GM11168 (cell line): ENCODE results near the gene SUGCT.

ENCODE experiments used
- in situ Hi-C: fragments of 300-500 bp; cut with MboI; formaldehyde crosslinking; loops from one replicate; pipeline ENCODE4 v1.12.0; 2022; ENCODE audit warnings: low sequenced_read_pairs; ENCODE audit not compliant: unreplicated experiment

SUGCT gene

GRCh38 chr7:40827222-40828085 is 692.6 kb downstream of the SUGCT start:
- in situ Hi-C loops: no loop called here

- in situ Hi-C loops: no loop called here
Measured at GRCh38 chr7:40828686-40829600, 694.1 kb downstream of the SUGCT start.

GRCh38 chr7:40833191-40833887 is 698.5 kb downstream of the SUGCT start:
- in situ Hi-C loops: no loop called here

- in situ Hi-C loops: no loop called here
Measured at GRCh38 chr7:40833888-40834234, 699.1 kb downstream of the SUGCT start.

- in situ Hi-C loops: no loop called here
Measured at GRCh38 chr7:40836218-40836617, 701.4 kb downstream of the SUGCT start.

GRCh38 chr7:40839881-40840280 is 705.1 kb downstream of the SUGCT start:
- in situ Hi-C loops: no loop called here

- in situ Hi-C loops: no loop called here
Measured at GRCh38 chr7:40840990-40841389, 706.2 kb downstream of the SUGCT start.

- in situ Hi-C loops: no loop called here
Measured at GRCh38 chr7:40842641-40843040, 707.8 kb downstream of the SUGCT start.

- in situ Hi-C loops: no loop called here
Measured at GRCh38 chr7:40843338-40843985, 708.7 kb downstream of the SUGCT start.

- in situ Hi-C loops: no loop called here
Measured at GRCh38 chr7:40845943-40846342, 711.1 kb downstream of the SUGCT start.

GRCh38 chr7:40847921-40848320 is 713.1 kb downstream of the SUGCT start:
- in situ Hi-C loops: no loop called here

- in situ Hi-C loops: no loop called here
Measured at GRCh38 chr7:40848541-40849221, 713.9 kb downstream of the SUGCT start.

- in situ Hi-C loops: no loop called here
Measured at GRCh38 chr7:40850017-40850416, 715.2 kb downstream of the SUGCT start.

GRCh38 chr7:40851001-40851400 is 716.2 kb downstream of the SUGCT start:
- in situ Hi-C loops: no loop called here

GRCh38 chr7:40859076-40859475 is 724.3 kb downstream of the SUGCT start:
- in situ Hi-C loops: no loop called here

- in situ Hi-C loops: no loop called here
Measured at GRCh38 chr7:40859965-40860543, 725.2 kb downstream of the SUGCT start.

GRCh38 chr7:40865441-40866233 is 730.8 kb downstream of the SUGCT start:
- in situ Hi-C loops: no loop called here

- in situ Hi-C loops: no loop called here
Measured at GRCh38 chr7:40866601-40867000, 731.8 kb downstream of the SUGCT start.
